Measurements from ENCODE around the gene VIM. TPM values are rescaled to one million over a fixed set of nuclear protein-coding genes. Genes with fewer than 3 reads are reported as not detected.

Gene VIM
- total and polyA plus RNA-seq, 4 experiments from 2014 or later = 309 to 696 (median 667) TPM

GRCh38 chr10:17235136-17235535 lies 7.1 kb downstream of the VIM start:
- Histone ChIP-seq H3K4me1 (ENCODE audit: insufficient read depth, low read length) (peaks cover 49% of the 10 kb centered on the region), H3K9me3 (ENCODE audit: control insufficient read depth in 1 of 2, low read length in 2 of 2) (no peaks in the 10 kb centered on the region), H3K27ac (ENCODE audit: low read depth, low read length) (peak overlapping the region; percentile 39), H3K4me3 (ENCODE audit: low read length in 2 of 2) (no peak overlapping the region), H3K27me3 (ENCODE audit: insufficient read depth, low read length) (no peaks in the 10 kb centered on the region), H3K36me3 (ENCODE audit: insufficient read depth, low read length) (peaks cover 70% of the 10 kb centered on the region)
- Mint-ChIP-seq H3K4me3 (peak overlapping the region in 5 of 8 donors; percentile 21 to 61 (median 32)), H3K9me3 (peaks cover 0 to 5% (median 0%) of the 10 kb centered on the region in 8 donors), H3K4me1 (peaks cover 28 to 68% (median 50%) of the 10 kb centered on the region in 4 donors), H3K36me3 (peaks cover 58 to 84% of the 10 kb centered on the region in 2 donors), H3K27me3 (no peaks in the 10 kb centered on the region), H3K27ac (peak overlapping the region; percentile 53 to 99 (median 78))
- CTCF ChIA-PET (ENCODE audit: partially characterized antibody) = interaction anchor here (1.0 kb wide), 1 partner anchor 407 kb away, joined by 3 read pairs; no protein-coding TSS in a partner anchor
- DNase-seq = no peak
- POLR2A ChIA-PET (ENCODE audit: partially characterized antibody) = interaction anchor here (0.7 to 15.7 kb wide), 3 partner anchors 32 to 418 kb away, joined by 3 to 483 read pairs (median 5); partner anchors contain the start of genes RSU1 and TRDMT1
- intact Hi-C loops (cut with micrococcal nuclease) = no loop called here

GRCh38 chr10:17236468-17237148 lies 8.6 kb downstream of the VIM start:
- H3K4me3 Mint-ChIP-seq = no peak overlapping the region
- peaks cover 25 to 53% (median 39%) of the 10 kb centered on the region in 4 donors for H3K4me1 Mint-ChIP-seq
- Histone ChIP-seq H3K4me1 (ENCODE audit: insufficient read depth, low read length) (peaks cover 42% of the 10 kb centered on the region), H3K9me3 (ENCODE audit: control insufficient read depth in 1 of 2, low read length in 2 of 2) (no peaks in the 10 kb centered on the region), H3K36me3 (ENCODE audit: insufficient read depth, low read length) (peaks cover 62% of the 10 kb centered on the region), H3K4me3 (ENCODE audit: low read length in 2 of 2) (no peak overlapping the region), H3K27me3 (ENCODE audit: insufficient read depth, low read length) (no peaks in the 10 kb centered on the region), H3K27ac (ENCODE audit: low read depth, low read length) (peak overlapping the region; percentile 16)
- ChIA-PET CTCF (ENCODE audit: partially characterized antibody) (interaction anchor here (1.3 kb wide), 1 partner anchor 35 kb away, joined by 5 read pairs; the partner anchor contains the start of gene TRDMT1), POLR2A (ENCODE audit: partially characterized antibody) (interaction anchor here (0.9 to 15.7 kb wide), 5 partner anchors 8 to 419 kb away, joined by 3 to 483 read pairs (median 4); partner anchors contain the start of genes RSU1 and TRDMT1)
- peak overlapping the region in 5 of 7 donors; percentile 11 to 99 (median 80) for H3K27ac Mint-ChIP-seq
- intact Hi-C loops (cut with micrococcal nuclease) = no loop called here
- H3K9me3 Mint-ChIP-seq = no peaks in the 10 kb centered on the region
- H3K36me3 Mint-ChIP-seq = peaks cover 48 to 69% of the 10 kb centered on the region in 2 donors
- no peak for DNase-seq
- H3K27me3 Mint-ChIP-seq = no peaks in the 10 kb centered on the region

GRCh38 chr10:17237149-17237527 lies 9.1 kb downstream of the VIM start:
- no peak overlapping the region for H3K4me3 Mint-ChIP-seq
- CTCF ChIA-PET (ENCODE audit: partially characterized antibody) = interaction anchor here (0.7 to 1.3 kb wide), 3 partner anchors 8 to 191 kb away, joined by 3 to 5 read pairs (median 3); partner anchors contain the start of gene TRDMT1

GRCh38 chr10:17237915-17238444 lies 9.9 kb downstream of the VIM start:
- Mint-ChIP-seq H3K4me1 (peaks cover 23 to 43% (median 33%) of the 10 kb centered on the region in 4 donors), H3K27ac (peak overlapping the region in 6 of 7 donors; percentile 2 to 99 (median 34)), H3K36me3 (peaks cover 42 to 58% of the 10 kb centered on the region in 2 donors), H3K4me3 (no peak overlapping the region), H3K9me3 (no peaks in the 10 kb centered on the region), H3K27me3 (no peaks in the 10 kb centered on the region)
- ChIA-PET POLR2A (ENCODE audit: partially characterized antibody) (interaction anchor here (1.1 to 15.7 kb wide), 6 partner anchors 9 to 421 kb away, joined by 3 to 483 read pairs (median 4); partner anchors contain the start of genes RSU1, TRDMT1 and VIM), CTCF (ENCODE audit: partially characterized antibody) (interaction anchor here (1.2 kb wide), 1 partner anchor 9 kb away, joined by 3 read pairs; no protein-coding TSS in a partner anchor)
- H3K27ac ChIP-seq (ENCODE audit: low read depth, low read length) = no peak overlapping the region
- intact Hi-C loops (cut with micrococcal nuclease) = no loop called here
- DNase-seq = no peak
- H3K4me1 ChIP-seq (ENCODE audit: insufficient read depth, low read length) = peaks cover 33% of the 10 kb centered on the region
- H3K36me3 ChIP-seq (ENCODE audit: insufficient read depth, low read length) = peaks cover 50% of the 10 kb centered on the region
- H3K27me3 ChIP-seq (ENCODE audit: insufficient read depth, low read length) = no peaks in the 10 kb centered on the region
- H3K4me3 ChIP-seq (ENCODE audit: low read length in 2 of 2) = no peak overlapping the region
- H3K9me3 ChIP-seq (ENCODE audit: control insufficient read depth in 1 of 2, low read length in 2 of 2) = no peaks in the 10 kb centered on the region

More at GRCh38 chr10:17237149-17237527, 9.1 kb downstream of the VIM start:
- intact Hi-C loops (cut with micrococcal nuclease) = no loop called here
- Mint-ChIP-seq H3K9me3 (no peaks in the 10 kb centered on the region), H3K27me3 (no peaks in the 10 kb centered on the region), H3K27ac (peak overlapping the region in 1 of 7 donors; percentile 99), H3K4me1 (peaks cover 25 to 49% (median 38%) of the 10 kb centered on the region in 4 donors), H3K36me3 (peaks cover 48 to 64% of the 10 kb centered on the region in 2 donors)
- POLR2A ChIA-PET (ENCODE audit: partially characterized antibody) = interaction anchor here (1.0 to 15.7 kb wide), 6 partner anchors 8 to 233 kb away, joined by 3 to 483 read pairs (median 4); partner anchors contain the start of genes TRDMT1 and VIM
- peaks cover 56% of the 10 kb centered on the region for H3K36me3 ChIP-seq (ENCODE audit: insufficient read depth, low read length)
- H3K4me1 ChIP-seq (ENCODE audit: insufficient read depth, low read length) = peaks cover 42% of the 10 kb centered on the region
- no peak overlapping the region for H3K4me3 ChIP-seq (ENCODE audit: low read length in 2 of 2)
- H3K9me3 ChIP-seq (ENCODE audit: control insufficient read depth in 1 of 2, low read length in 2 of 2) = no peaks in the 10 kb centered on the region
- no peaks in the 10 kb centered on the region for H3K27me3 ChIP-seq (ENCODE audit: insufficient read depth, low read length)
- DNase-seq = no peak
- no peak overlapping the region for H3K27ac ChIP-seq (ENCODE audit: low read depth, low read length)

GRCh38 chr10:17238445-17239291 lies 10.6 kb downstream of the VIM start:
- H3K4me1 ChIP-seq (ENCODE audit: insufficient read depth, low read length) = peaks cover 26% of the 10 kb centered on the region
- intact Hi-C loops (cut with micrococcal nuclease) = no loop called here
- Mint-ChIP-seq H3K36me3 (peaks cover 39 to 51% of the 10 kb centered on the region in 2 donors), H3K4me1 (peaks cover 20 to 39% (median 28%) of the 10 kb centered on the region in 4 donors), H3K9me3 (no peaks in the 10 kb centered on the region), H3K27me3 (no peaks in the 10 kb centered on the region), H3K27ac (peak overlapping the region; percentile 29 to 99 (median 68)), H3K4me3 (no peak overlapping the region)
- H3K36me3 ChIP-seq (ENCODE audit: insufficient read depth, low read length) = peaks cover 43% of the 10 kb centered on the region
- no peak overlapping the region for H3K4me3 ChIP-seq (ENCODE audit: low read length in 2 of 2)
- DNase-seq = no peak
- no peak overlapping the region for H3K27ac ChIP-seq (ENCODE audit: low read depth, low read length)
- ChIA-PET POLR2A (ENCODE audit: partially characterized antibody) (interaction anchor here (1.1 to 15.7 kb wide), 5 partner anchors 10 to 422 kb away, joined by 3 to 483 read pairs (median 5); partner anchors contain the start of genes RSU1, TRDMT1 and VIM), CTCF (ENCODE audit: partially characterized antibody) (interaction anchor here (1.2 kb wide), 1 partner anchor 9 kb away, joined by 3 read pairs; no protein-coding TSS in a partner anchor)
- no peaks in the 10 kb centered on the region for H3K9me3 ChIP-seq (ENCODE audit: control insufficient read depth in 1 of 2, low read length in 2 of 2)
- no peaks in the 10 kb centered on the region for H3K27me3 ChIP-seq (ENCODE audit: insufficient read depth, low read length)

- peaks cover 19% of the 10 kb centered on the region for H3K4me1 ChIP-seq (ENCODE audit: insufficient read depth, low read length)
- no peaks in the 10 kb centered on the region for H3K27me3 ChIP-seq (ENCODE audit: insufficient read depth, low read length)
- no peak for DNase-seq
- CTCF ChIA-PET (ENCODE audit: partially characterized antibody) = no interaction called here
- no peaks in the 10 kb centered on the region for H3K9me3 ChIP-seq (ENCODE audit: control insufficient read depth in 1 of 2, low read length in 2 of 2)
- POLR2A ChIA-PET (ENCODE audit: partially characterized antibody) = interaction anchor here (1.2 to 15.7 kb wide), 4 partner anchors 10 to 36 kb away, joined by 3 to 483 read pairs (median 18); partner anchors contain the start of genes TRDMT1 and VIM
- H3K27ac Mint-ChIP-seq = peak overlapping the region; percentile 13 to 99 (median 69)
- no peak overlapping the region for H3K27ac ChIP-seq (ENCODE audit: low read depth, low read length)
- H3K4me3 Mint-ChIP-seq = no peak overlapping the region
- peaks cover 33 to 43% of the 10 kb centered on the region in 2 donors for H3K36me3 Mint-ChIP-seq
- H3K36me3 ChIP-seq (ENCODE audit: insufficient read depth, low read length) = peaks cover 35% of the 10 kb centered on the region
- H3K4me1 Mint-ChIP-seq = peaks cover 18 to 32% (median 23%) of the 10 kb centered on the region in 4 donors
- intact Hi-C loops (cut with micrococcal nuclease) = no loop called here
- H3K27me3 Mint-ChIP-seq = no peaks in the 10 kb centered on the region
- no peaks in the 10 kb centered on the region for H3K9me3 Mint-ChIP-seq
- no peak overlapping the region for H3K4me3 ChIP-seq (ENCODE audit: low read length in 2 of 2)
Measured at GRCh38 chr10:17239345-17240085, 11.5 kb downstream of the VIM start.

Data from CD4-positive, alpha-beta memory T cell (primary cell).